Fibroblast of peridontal ligament (primary cell): ENCODE measurements around the gene RNF175.

Source experiments
- DNase-seq: peaks from one replicate; pipeline ENCODE4 v3.0.0-alpha.2; 2010; ENCODE audit errors: extremely low read depth

RNF175 gene

GRCh38 chr4:153759407-153760316 lies at the start of gene RNF175:
TSS of gene RNF175 (minus strand) at chr4:153760024. CDS start at chr4:153759862, 162 bp downstream.
- no peak for DNase-seq

- no peak for DNase-seq
Measured at GRCh38 chr4:153809307-153809706, 49.5 kb upstream of the RNF175 start.

GRCh38 chr4:153808175-153808574 lies 48.4 kb upstream of the RNF175 start:
- DNase-seq, result no peak

- no peak for DNase-seq
Measured at GRCh38 chr4:153806073-153806472, 46.2 kb upstream of the RNF175 start.

GRCh38 chr4:153804722-153805121 lies 44.9 kb upstream of the RNF175 start:
- DNase-seq, result no peak

GRCh38 chr4:153799694-153800074 lies 39.9 kb upstream of the RNF175 start:
- no peak for DNase-seq

GRCh38 chr4:153798901-153799693 lies 39.3 kb upstream of the RNF175 start:
- DNase-seq, result no peak

GRCh38 chr4:153798420-153798819 lies 38.6 kb upstream of the RNF175 start:
- DNase-seq, result no peak

- no peak for DNase-seq
Measured at GRCh38 chr4:153794006-153794405, 34.2 kb upstream of the RNF175 start.

GRCh38 chr4:153792618-153793247 lies 32.9 kb upstream of the RNF175 start:
- DNase-seq, result no peak

- no peak for DNase-seq
Measured at GRCh38 chr4:153791746-153792617, 32.2 kb upstream of the RNF175 start.

GRCh38 chr4:153790962-153791551 lies 31.2 kb upstream of the RNF175 start:
- DNase-seq, result no peak

GRCh38 chr4:153790500-153790865 lies 30.7 kb upstream of the RNF175 start:
- no peak for DNase-seq

GRCh38 chr4:153789741-153790499 lies 30.1 kb upstream of the RNF175 start:
- DNase-seq, result no peak

GRCh38 chr4:153788413-153789276 lies 28.8 kb upstream of the RNF175 start, which contains the start of gene SFRP2:
TSS of gene SFRP2 (minus strand) at chr4:153789083. CDS start at chr4:153788835, 248 bp downstream.
- DNase-seq, result no peak

GRCh38 chr4:153788051-153788412 lies 28.2 kb upstream of the RNF175 start:
- DNase-seq, result no peak

GRCh38 chr4:153787575-153787974 lies 27.8 kb upstream of the RNF175 start:
- DNase-seq, result no peak

GRCh38 chr4:153787061-153787560 lies 27.3 kb upstream of the RNF175 start:
- no peak for DNase-seq
